COLO668 (cell line): ENCODE measurements around the gene AK3.
"Not testable (repeated sequence)": the region's sequence is repeated elsewhere in the genome, so short reads cannot be mapped to it uniquely, and the experiment has no call there.

Experiments used
- DNase-seq: peaks from one replicate; lab custom pipeline; 2025; ENCODE audit not compliant: unreplicated experiment; lab: John Stamatoyannopoulos, UW

AK3 gene

DNA sequence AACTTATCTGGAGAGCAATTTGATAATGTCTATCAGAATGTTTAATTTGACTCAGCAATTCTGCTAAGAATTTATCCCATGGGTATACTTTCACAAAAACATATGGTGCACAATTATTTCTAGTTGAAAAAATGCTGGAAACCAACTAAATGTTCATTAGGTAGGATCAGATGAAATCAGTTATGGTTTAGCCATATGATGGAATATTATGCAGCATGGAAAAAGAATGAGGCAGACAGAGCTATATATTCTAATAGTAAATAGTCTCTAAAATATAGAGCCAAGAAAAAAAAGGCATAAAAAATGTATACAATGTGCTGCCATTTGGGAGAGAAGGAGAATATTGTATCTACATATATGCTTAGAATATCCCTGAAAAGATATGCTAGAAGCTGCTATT is 71.1 kb downstream of the AK3 start:
- DNase-seq = no peak

DNA sequence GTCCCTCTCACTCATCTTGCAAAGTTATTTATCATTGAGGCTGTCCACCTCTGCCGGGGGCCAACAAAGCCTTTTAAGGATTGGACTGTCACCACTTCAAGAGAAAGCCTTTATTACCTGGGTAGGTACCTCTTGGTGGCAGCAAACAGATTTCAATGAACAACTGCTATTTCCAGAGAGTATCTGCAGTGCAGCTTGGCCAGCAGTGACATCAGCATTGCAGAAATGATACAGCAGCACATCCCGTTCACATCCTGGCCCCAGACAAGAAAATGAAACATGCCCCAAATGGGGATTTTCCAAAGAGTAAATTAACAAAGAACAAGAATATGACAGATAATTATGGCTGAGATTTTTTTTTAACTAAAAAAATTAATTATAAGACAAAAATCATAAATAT is 72.4 kb downstream of the AK3 start:
- no peak for DNase-seq

DNA sequence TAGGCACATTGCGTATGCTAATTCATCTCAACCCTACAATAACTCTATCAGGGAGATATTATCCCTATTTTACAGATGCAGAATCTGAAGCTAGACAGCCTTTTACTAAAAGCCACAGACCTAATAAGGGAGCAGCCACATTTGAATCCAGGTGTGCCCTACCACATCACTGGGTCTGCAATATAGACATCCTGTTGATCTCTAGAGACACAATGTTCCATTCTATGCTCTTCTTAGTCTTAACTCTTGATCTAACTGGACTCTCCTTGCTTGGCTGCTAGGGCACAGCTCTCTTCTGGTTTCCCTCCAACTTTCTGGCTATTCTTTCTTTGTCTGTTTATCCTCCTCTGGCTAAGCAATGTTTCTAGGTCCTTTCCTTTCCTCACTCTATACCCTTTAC is 73.3 kb downstream of the AK3 start:
- no peak for DNase-seq

DNA sequence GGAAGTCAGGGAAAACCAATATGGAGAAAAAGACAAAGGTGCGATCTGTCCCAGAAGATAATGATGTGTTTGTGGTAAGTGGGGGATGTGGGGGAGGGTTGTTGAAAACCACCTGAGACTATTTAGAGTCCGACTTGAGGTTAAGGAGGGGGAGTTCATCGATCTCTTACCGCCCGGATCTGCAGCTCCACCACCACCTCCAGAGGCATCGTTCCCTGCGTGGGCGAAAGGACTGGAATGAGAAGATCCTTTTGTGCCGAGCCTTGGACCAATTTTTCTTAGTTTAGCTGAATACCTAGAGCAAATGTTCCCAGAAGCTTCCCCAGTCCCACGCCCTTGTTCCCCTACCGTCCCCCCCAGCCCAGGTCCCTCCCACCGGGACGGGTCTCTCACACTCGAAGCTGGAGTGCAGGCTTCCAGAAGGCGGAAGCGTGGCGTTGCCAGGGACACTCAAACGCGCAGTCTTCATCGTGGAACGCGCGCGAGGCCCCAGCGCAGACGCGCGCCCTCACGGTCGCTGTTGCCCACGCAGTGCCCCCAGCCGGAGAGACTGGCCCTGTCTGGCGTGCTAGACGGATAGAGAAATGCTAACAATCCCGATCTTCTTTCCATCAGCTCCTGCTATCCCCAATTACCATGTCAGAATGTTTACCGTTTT is 74.8 kb downstream of the AK3 start, which contains the start of gene SPATA6L:
TSS of gene SPATA6L (minus strand) at position 439 of the 658 bp plus-strand sequence. CDS start at position 209, 230 bp downstream.
- peak; percentile 86 for DNase-seq

DNA sequence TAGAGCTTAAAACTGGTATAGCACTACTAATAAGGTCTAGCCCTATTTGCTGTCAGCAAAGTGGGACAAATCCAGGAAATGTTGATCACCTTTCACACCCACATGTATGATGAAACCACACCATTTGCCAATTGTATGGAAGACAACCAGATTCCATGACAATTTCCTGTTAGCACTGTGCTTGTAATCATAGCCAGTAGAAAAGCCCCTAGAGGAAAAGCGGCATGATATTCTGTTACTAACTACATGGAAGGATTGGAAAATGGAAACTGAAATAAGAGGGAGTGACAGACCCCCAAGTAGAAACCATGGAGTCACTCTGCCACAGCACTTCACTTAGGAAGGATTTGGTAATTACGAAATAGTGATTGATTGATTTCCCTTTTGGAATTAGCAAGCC is 75.6 kb downstream of the AK3 start:
- DNase-seq = no peak

DNA sequence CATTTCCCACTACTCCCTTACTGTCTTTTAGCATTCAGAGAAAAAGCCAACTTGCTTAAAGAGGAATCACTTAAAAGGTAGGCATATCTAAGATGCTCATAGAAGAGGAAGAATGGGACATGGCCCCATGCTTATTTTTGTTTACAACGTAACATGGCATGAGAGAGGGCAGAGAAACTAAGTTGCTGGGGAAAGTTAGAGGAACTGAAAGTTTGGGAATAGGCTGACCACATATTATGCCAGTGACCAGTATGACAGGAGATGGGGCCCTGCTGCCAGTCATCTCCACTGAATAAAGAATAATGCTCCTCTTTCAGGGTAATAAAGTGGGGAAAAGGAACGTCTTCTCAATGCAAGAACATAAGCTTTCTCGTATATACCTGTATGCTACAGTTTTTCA is 77.0 kb downstream of the AK3 start:
- DNase-seq = no peak

DNA sequence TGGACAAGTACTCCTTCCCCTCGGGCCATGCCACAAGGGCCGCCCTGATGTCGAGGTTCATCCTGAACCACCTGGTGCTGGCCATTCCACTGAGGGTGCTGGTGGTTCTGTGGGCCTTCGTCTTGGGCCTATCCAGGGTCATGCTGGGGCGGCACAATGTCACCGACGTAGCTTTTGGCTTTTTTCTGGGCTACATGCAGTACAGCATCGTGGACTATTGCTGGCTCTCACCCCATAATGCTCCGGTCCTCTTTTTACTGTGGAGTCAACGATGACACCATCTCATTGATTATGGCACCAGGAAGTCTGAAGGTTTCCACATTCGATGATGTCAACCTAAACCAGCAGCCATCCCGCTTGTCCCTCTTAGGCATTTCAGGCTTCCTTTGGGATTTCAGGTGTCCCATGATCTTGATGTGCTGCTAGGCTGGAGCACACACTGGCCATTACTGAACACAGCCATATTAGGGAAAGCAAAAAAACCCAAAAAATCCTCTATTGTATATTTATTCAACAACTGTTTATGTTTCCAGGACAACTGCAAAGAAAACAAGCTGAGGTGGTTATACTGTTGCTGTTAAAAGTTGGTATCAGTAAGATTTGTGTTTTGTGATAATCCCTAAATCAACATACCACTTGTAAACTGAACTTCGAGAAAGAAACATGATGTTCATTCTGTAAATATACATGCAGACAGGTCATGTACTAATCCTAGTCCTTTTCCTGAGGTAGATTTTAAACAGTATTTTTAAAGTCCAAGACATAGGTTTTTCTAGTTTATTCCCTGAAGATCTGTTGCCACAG is 77.8 kb downstream of the AK3 start:
- peak; percentile 62 for DNase-seq

DNA sequence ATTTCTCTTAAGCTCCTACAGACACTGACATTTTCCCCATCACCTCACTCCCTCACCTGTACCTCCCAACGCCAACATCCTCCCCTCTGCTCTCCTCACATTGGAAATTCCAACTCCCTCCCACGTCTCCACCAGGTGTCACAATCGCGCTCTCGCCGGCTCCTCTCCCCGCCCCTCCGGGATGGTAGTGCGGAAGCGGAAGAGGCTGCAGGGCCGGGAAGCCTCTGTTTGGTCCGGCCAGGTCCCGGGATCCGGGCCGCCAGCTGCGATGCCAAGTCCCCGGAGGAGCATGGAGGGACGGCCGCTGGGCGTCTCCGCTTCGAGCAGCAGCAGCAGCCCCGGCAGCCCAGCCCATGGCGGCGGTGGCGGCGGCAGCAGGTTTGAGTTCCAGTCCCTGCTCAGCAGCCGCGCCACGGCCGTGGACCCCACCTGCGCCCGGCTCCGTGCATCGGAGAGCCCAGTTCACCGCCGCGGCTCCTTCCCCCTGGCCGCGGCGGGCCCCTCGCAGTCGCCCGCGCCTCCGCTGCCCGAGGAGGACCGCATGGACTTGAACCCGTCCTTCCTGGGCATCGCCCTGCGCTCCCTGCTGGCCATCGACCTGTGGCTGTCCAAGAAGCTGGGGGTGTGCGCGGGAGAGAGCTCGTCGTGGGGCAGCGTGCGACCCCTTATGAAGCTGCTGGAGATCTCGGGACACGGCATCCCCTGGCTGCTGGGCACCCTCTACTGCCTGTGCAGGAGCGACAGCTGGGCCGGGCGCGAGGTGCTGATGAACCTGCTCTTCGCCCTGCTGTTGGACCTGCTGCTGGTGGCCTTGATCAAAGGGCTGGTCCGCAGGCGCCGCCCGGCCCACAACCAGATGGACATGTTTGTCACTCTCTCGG is 78.7 kb downstream of the AK3 start, which contains the start of gene PLPP6:
TSS of gene PLPP6 (plus strand) at position 187 of the 881 bp plus-strand sequence. CDS start at position 269, 82 bp downstream.
- DNase-seq = peak; percentile 94

DNA sequence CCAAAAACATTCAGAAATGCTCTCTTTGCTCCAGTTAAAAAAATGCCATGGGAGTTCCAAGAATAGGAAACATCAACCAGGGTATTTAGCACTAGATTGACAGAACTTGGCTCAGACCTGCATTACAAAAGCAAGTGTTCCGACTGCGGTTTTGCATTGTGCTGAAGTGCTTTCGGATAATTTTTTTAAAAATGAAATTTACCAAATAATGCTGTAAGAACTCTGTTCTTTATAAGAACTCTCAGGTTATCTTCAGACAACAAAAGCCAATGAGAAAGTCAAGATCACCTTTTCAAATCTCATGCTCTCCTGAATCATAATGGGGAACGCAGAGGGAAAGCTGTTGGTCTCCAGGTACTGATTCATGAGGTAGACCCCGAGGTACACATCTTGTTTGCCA is 79.4 kb downstream of the AK3 start:
- DNase-seq = no peak

DNA sequence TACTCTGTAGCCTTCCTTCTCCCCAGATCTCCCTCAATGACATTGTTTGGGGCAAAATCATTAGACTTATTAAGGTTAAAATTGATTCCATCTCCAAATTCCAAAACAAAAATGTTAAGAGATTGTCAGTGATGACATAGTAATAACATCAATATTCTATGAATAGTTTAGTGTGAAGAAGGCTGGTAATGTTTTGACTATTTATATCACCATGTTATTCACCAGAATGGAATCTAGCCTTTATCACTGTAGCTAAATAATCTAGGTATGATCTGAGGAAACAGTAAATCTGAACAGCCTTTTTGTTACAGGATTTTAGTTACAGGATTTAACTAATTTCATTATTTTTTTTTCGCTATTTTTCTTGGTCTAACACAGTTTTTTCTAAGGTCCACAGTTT is 79.8 kb downstream of the AK3 start:
- DNase-seq = no peak

DNA sequence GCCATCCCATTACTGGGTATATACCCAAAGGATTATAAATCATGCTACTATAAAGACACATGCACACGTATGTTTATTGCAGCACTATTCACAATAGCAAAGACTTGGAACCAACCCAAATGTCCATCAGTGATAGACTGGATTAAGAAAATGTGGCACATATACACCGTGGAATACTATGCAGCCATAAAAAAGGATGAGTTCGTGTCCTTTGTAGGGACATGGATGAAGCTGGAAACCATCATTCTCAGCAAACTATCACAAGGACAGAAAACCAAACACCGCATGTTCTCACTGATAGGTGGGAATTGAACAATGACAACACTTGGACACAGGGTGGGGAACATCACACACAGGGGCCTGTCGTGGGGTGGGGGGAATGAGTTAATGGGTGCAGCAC is 80.3 kb downstream of the AK3 start:
- DNase-seq = not testable (repeated sequence)
